ENCODE results near the gene TAP1.

- TF ChIP-seq CTCF (IDR thresholded peaks at IDR 0.05; ENCODE audit: low read length) = no peak
- TF ChIP-seq EZH2 (IDR thresholded peaks at IDR 0.05; ENCODE audit: borderline replicate concordance, low read length) = no peak
Measured at GRCh38 chr6:32879691-32880090, 26.2 kb upstream of the TAP1 start.

Data from OCI-LY1 (cell line).